HepG2 (cell line): Measurements from ENCODE around the gene SENP6. TPM values are rescaled to one million over a fixed set of nuclear protein-coding genes. Genes with fewer than 3 reads are reported as not detected.

Source experiments
- CAMTA2 ChIP-seq: sonication (generic); formaldehyde crosslinking; IDR thresholded peaks from 2 replicates; pipeline ENCODE4 v1.4.0; 2020; ENCODE audit warnings: mild to moderate bottlenecking, missing genetic modification reagents, borderline replicate concordance
- CBFB ChIP-seq: sonication (generic); formaldehyde crosslinking; IDR thresholded peaks from 2 replicates; pipeline ENCODE4 v1.4.0; 2020; ENCODE audit warnings: missing genetic modification reagents
- CC2D1A ChIP-seq: sonication (generic); formaldehyde crosslinking; IDR thresholded peaks from 2 replicates; pipeline ENCODE4 v1.8.1; 2023; ENCODE audit warnings: mild to moderate bottlenecking, missing genetic modification reagents
- DR1 ChIP-seq: sonication (generic); formaldehyde crosslinking; IDR thresholded peaks from 2 replicates; pipeline ENCODE4 v1.8.0; 2021; ENCODE audit warnings: mild to moderate bottlenecking, missing genetic modification reagents, inconsistent platforms
- KDM2A ChIP-seq: sonication (generic); formaldehyde crosslinking; IDR thresholded peaks from 2 replicates; pipeline ENCODE4 v1.4.0; 2020; ENCODE audit warnings: low read depth, missing genetic modification reagents, borderline replicate concordance
- SMAD3 ChIP-seq: sonication (generic); formaldehyde crosslinking; IDR thresholded peaks from 2 replicates; pipeline ENCODE4 v1.4.0; 2020; ENCODE audit warnings: missing genetic modification reagents
- SUZ12 ChIP-seq: fragments of 150-350 bp; IDR thresholded peaks from 2 replicates; pipeline ENCODE4 v1.6.1; 2014; ENCODE audit warnings: low read depth, low read length
- ZNF180 ChIP-seq: sonication (generic); formaldehyde crosslinking; IDR thresholded peaks from 2 replicates; pipeline ENCODE4 v1.4.0; 2020; ENCODE audit warnings: low read depth, missing genetic modification reagents, borderline replicate concordance
- ZNF329 ChIP-seq: sonication (generic); formaldehyde crosslinking; IDR thresholded peaks from 2 replicates; pipeline ENCODE4 v1.9.0; 2021; ENCODE audit warnings: low read depth, mild to moderate bottlenecking, missing genetic modification reagents
- ZNF33B ChIP-seq: sonication (generic); formaldehyde crosslinking; IDR thresholded peaks from 2 replicates; pipeline ENCODE4 v1.5.1; 2020; ENCODE audit warnings: mild to moderate bottlenecking, missing genetic modification reagents
- ZNF367 ChIP-seq: sonication (generic); formaldehyde crosslinking; IDR thresholded peaks from 2 replicates; pipeline ENCODE4 v1.4.0; 2020; ENCODE audit warnings: missing genetic modification reagents, borderline replicate concordance
- ZNF724P ChIP-seq: sonication (generic); formaldehyde crosslinking; IDR thresholded peaks from 2 replicates; pipeline ENCODE4 v1.8.0; 2022; ENCODE audit warnings: missing genetic modification reagents, borderline replicate concordance
- ZNF772 ChIP-seq: sonication (generic); formaldehyde crosslinking; IDR thresholded peaks from 2 replicates; pipeline ENCODE4 v1.5.0; 2020; ENCODE audit warnings: mild to moderate bottlenecking, missing genetic modification reagents
- polyA plus RNA-seq, 8 experiments: library from polyadenylated mRNA; depleted of rRNA in 3 of 8; stranded (reverse) in 7 of 8; unstranded in 1 of 8; fragments of >200 nt; fragmentation: Illumina TruSeq in 4 of 8; extraction: Trizol in 4 of 8; gene quantifications; 2 replicates each; pipeline versions ENCODE4 v1.2.1 to v1.2.3, GENCODE V29; 2011 to 2016; ENCODE audit warnings: low read depth in 4 of 8, missing spikeins in 1 of 8, mixed read lengths in 1 of 8; ENCODE audit not compliant: insufficient read depth in 1 of 8
- total RNA-seq, 5 experiments: library from RNA; depleted of rRNA; stranded (reverse); fragments of >200 nt; fragmentation: Illumina TruSeq; extraction: Trizol; gene quantifications; 2 replicates each; pipeline ENCODE4 v1.2.3, GENCODE V29; 2016; ENCODE audit warnings: low read depth in 1 of 5
- TF ChIP-seq, protein P1 (sequence below): sonication (generic); formaldehyde crosslinking; IDR thresholded peaks from 2 replicates; pipeline ENCODE4 v1.4.0; 2020; ENCODE audit warnings: missing genetic modification reagents, borderline replicate concordance
- TF ChIP-seq, protein P2 (sequence below), 2 experiments: sonication (generic) in 1 of 2; formaldehyde crosslinking in 1 of 2; IDR thresholded peaks; 2 replicates each; pipeline versions ENCODE4 v1.4.0 to v1.6.1; 2018 to 2020; ENCODE audit warnings: missing genetic modification reagents in 2 of 2, borderline replicate concordance in 1 of 2, low read depth in 1 of 2, mild to moderate bottlenecking in 1 of 2, missing biosample characterization in 1 of 2
- TF ChIP-seq, protein P3 (sequence below): sonication (generic); formaldehyde crosslinking; IDR thresholded peaks from 2 replicates; pipeline ENCODE4 v1.8.0; 2022; ENCODE audit warnings: missing genetic modification reagents, mild to moderate bottlenecking, borderline replicate concordance
- TF ChIP-seq, protein P4 (sequence below): sonication (generic); formaldehyde crosslinking; IDR thresholded peaks from 2 replicates; pipeline ENCODE4 v1.8.1; 2023; ENCODE audit warnings: mild to moderate bottlenecking, inconsistent platforms, moderate library complexity, missing genetic modification reagents, borderline replicate concordance

SENP6 gene
- total and polyA plus RNA-seq, 2 of the 13 experiments (the other 11 are each of a cell fraction or from before 2014, with no cell fraction given): 21.9 to 50.1 TPM

- TF ChIP-seq SMAD3 (CRISPR knock-in tag) (peak; percentile 42; the same call in 1 of the 2 replicates), SUZ12 (no peak), ZNF329 (CRISPR knock-in tag) (peak; percentile 24; the same call in 1 of the 2 replicates), DR1 (CRISPR knock-in tag) (peak; percentile 63), KDM2A (CRISPR knock-in tag) (peak; percentile 93; the same call in 1 of the 2 replicates), CC2D1A (no peak), CAMTA2 (CRISPR knock-in tag) (no peak; the same call in 1 of the 2 replicates), ZNF772 (CRISPR knock-in tag) (peak; percentile 41; the same call in 1 of the 2 replicates), ZNF180 (no peak), ZNF367 (CRISPR knock-in tag) (peak; percentile 69; the same call in 1 of the 2 replicates), CBFB (peak; percentile 57; the same call in 1 of the 2 replicates), ZNF724P (CRISPR knock-in tag) (peak; percentile 78; the same call in 1 of the 2 replicates), ZNF33B (CRISPR knock-in tag) (no peak; the same call in 1 of the 2 replicates)
- TF ChIP-seq, protein P1, sequence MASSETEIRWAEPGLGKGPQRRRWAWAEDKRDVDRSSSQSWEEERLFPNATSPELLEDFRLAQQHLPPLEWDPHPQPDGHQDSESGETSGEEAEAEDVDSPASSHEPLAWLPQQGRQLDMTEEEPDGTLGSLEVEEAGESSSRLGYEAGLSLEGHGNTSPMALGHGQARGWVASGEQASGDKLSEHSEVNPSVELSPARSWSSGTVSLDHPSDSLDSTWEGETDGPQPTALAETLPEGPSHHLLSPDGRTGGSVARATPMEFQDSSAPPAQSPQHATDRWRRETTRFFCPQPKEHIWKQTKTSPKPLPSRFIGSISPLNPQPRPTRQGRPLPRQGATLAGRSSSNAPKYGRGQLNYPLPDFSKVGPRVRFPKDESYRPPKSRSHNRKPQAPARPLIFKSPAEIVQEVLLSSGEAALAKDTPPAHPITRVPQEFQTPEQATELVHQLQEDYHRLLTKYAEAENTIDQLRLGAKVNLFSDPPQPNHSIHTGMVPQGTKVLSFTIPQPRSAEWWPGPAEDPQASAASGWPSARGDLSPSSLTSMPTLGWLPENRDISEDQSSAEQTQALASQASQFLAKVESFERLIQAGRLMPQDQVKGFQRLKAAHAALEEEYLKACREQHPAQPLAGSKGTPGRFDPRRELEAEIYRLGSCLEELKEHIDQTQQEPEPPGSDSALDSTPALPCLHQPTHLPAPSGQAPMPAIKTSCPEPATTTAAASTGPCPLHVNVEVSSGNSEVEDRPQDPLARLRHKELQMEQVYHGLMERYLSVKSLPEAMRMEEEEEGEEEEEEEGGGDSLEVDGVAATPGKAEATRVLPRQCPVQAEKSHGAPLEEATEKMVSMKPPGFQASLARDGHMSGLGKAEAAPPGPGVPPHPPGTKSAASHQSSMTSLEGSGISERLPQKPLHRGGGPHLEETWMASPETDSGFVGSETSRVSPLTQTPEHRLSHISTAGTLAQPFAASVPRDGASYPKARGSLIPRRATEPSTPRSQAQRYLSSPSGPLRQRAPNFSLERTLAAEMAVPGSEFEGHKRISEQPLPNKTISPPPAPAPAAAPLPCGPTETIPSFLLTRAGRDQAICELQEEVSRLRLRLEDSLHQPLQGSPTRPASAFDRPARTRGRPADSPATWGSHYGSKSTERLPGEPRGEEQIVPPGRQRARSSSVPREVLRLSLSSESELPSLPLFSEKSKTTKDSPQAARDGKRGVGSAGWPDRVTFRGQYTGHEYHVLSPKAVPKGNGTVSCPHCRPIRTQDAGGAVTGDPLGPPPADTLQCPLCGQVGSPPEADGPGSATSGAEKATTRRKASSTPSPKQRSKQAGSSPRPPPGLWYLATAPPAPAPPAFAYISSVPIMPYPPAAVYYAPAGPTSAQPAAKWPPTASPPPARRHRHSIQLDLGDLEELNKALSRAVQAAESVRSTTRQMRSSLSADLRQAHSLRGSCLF: no peak
- TF ChIP-seq, protein P2, sequence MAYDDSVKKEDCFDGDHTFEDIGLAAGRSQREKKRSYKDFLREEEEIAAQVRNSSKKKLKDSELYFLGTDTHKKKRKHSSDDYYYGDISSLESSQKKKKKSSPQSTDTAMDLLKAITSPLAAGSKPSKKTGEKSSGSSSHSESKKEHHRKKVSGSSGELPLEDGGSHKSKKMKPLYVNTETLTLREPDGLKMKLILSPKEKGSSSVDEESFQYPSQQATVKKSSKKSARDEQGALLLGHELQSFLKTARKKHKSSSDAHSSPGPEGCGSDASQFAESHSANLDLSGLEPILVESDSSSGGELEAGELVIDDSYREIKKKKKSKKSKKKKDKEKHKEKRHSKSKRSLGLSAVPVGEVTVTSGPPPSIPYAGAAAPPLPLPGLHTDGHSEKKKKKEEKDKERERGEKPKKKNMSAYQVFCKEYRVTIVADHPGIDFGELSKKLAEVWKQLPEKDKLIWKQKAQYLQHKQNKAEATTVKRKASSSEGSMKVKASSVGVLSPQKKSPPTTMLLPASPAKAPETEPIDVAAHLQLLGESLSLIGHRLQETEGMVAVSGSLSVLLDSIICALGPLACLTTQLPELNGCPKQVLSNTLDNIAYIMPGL (CRISPR knock-in tag; IDR thresholded peaks at IDR 0.05; ENCODE audit: borderline replicate concordance in 1 of 2, low read depth in 1 of 2): peak; percentile 89 to 98
- TF ChIP-seq, protein P3, sequence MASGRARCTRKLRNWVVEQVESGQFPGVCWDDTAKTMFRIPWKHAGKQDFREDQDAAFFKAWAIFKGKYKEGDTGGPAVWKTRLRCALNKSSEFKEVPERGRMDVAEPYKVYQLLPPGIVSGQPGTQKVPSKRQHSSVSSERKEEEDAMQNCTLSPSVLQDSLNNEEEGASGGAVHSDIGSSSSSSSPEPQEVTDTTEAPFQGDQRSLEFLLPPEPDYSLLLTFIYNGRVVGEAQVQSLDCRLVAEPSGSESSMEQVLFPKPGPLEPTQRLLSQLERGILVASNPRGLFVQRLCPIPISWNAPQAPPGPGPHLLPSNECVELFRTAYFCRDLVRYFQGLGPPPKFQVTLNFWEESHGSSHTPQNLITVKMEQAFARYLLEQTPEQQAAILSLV (CRISPR knock-in tag): peak; percentile 94; the same call in 1 of the 2 replicates
- TF ChIP-seq, protein P4, sequence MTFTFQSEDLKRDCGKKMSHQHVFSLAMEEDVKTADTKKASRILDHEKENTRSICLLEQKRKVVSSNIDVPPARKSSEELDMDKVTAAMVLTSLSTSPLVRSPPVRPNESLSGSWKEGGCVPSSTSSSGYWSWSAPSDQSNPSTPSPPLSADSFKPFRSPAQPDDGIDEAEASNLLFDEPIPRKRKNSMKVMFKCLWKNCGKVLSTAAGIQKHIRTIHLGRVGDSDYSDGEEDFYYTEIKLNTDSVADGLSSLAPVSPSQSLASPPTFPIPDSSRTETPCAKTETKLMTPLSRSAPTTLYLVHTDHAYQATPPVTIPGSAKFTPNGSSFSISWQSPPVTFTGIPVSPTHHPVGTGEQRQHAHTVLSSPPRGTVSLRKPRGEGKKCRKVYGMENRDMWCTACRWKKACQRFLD (CRISPR knock-in tag): peak; percentile 61; the same call in 1 of the 2 replicates
These were observed at the start of gene SENP6 (continued) for GRCh38 chr6:75601304-75602245.
